Brain microvascular endothelial cell (primary cell): Measurements from ENCODE around the gene MACROD2.

ENCODE experiments used
- DNase-seq: peaks from one replicate; pipeline ENCODE4 v3.0.0-alpha.2; 2020
- H3K27ac ChIP-seq: fragments of 250-450 bp; sonication (Bioruptor Pico); 2 replicates; pipeline ENCODE4 v1.5.1; 2020; ENCODE audit warnings: mild to moderate bottlenecking, moderate library complexity
- H3K27me3 ChIP-seq: fragments of 250-450 bp; sonication (Bioruptor Pico); replicated peaks from 2 replicates; pipeline ENCODE4 v1.5.1; 2020; ENCODE audit warnings: mild to moderate bottlenecking
- H3K36me3 ChIP-seq: fragments of 250-450 bp; sonication (Bioruptor Pico); replicated peaks from 2 replicates; pipeline ENCODE4 v1.5.1; 2020; ENCODE audit warnings: mild to moderate bottlenecking
- H3K4me3 ChIP-seq: 2 replicates; pipeline ENCODE4 v1.5.1; 2011; ENCODE audit warnings: low read depth, mild to moderate bottlenecking, control low read depth, low read length, moderate library complexity
- CTCF ChIP-seq: IDR thresholded peaks from 2 replicates; pipeline ENCODE4 v1.5.1; 2011; ENCODE audit warnings: low read depth, mild to moderate bottlenecking, moderate library complexity, low read length, control low read depth, inconsistent platforms; ENCODE audit errors: missing control alignments
- in situ Hi-C: cut with HindIII; loops from 2 replicates; pipeline ENCODE4 v1.10.0; 2017; ENCODE audit warnings: low sequenced_read_pairs, low pct_ligation_motif_present

Gene MACROD2

GRCh38 chr20:16004108-16004854 lies 2009.0 kb downstream of the MACROD2 start:
- no peak for TF ChIP-seq CTCF
- DNase-seq: no peak
- no peak overlapping the region for H3K27ac ChIP-seq
- in situ Hi-C loops: no loop called here
- H3K4me3 ChIP-seq: no peak overlapping the region
- H3K27me3 ChIP-seq: no peaks in the 10 kb centered on the region
- H3K36me3 ChIP-seq: no peaks in the 10 kb centered on the region

- Histone ChIP-seq H3K27ac (no peak overlapping the region), H3K27me3 (no peaks in the 10 kb centered on the region), H3K36me3 (no peaks in the 10 kb centered on the region), H3K4me3 (no peak overlapping the region)
- in situ Hi-C loops: no loop called here
- no peak for TF ChIP-seq CTCF
- no peak for DNase-seq
These were observed 2010.0 kb downstream of the MACROD2 start for GRCh38 chr20:16005021-16005914.

GRCh38 chr20:16005915-16006493 lies 2010.7 kb downstream of the MACROD2 start:
- no peak for DNase-seq
- Histone ChIP-seq H3K36me3 (no peaks in the 10 kb centered on the region), H3K27me3 (no peaks in the 10 kb centered on the region), H3K4me3 (no peak overlapping the region), H3K27ac (no peak overlapping the region)
- no peak for TF ChIP-seq CTCF
- in situ Hi-C loops: no loop called here

- no peak for DNase-seq
- H3K27me3 ChIP-seq: no peaks in the 10 kb centered on the region
- in situ Hi-C loops: no loop called here
- no peak for TF ChIP-seq CTCF
- H3K36me3 ChIP-seq: no peaks in the 10 kb centered on the region
- no peak overlapping the region for H3K27ac ChIP-seq
- H3K4me3 ChIP-seq: no peak overlapping the region
These were observed 2011.8 kb downstream of the MACROD2 start for GRCh38 chr20:16007164-16007563.

- Histone ChIP-seq H3K4me3 (no peak overlapping the region), H3K36me3 (no peaks in the 10 kb centered on the region), H3K27ac (no peak overlapping the region), H3K27me3 (no peaks in the 10 kb centered on the region)
- no peak for TF ChIP-seq CTCF
- no peak for DNase-seq
- in situ Hi-C loops: no loop called here
These were observed 2012.6 kb downstream of the MACROD2 start for GRCh38 chr20:16007962-16008361.
